SK-N-DZ (cell line): ENCODE data around the gene SERPINE2. TPM values are rescaled to one million over a fixed set of nuclear protein-coding genes. Genes with fewer than 3 reads are reported as not detected.

Experiments used
- DNase-seq: peaks from one replicate; pipeline ENCODE4 v3.0.0-alpha.2; 2015; ENCODE audit warnings: low spot score
- polyA plus RNA-seq, 2 experiments: library from polyadenylated mRNA; depleted of rRNA; stranded (reverse); fragments of >200 nt; gene quantifications; 2 replicates each; pipeline ENCODE4 v1.2.3, GENCODE V29; 2014

Gene SERPINE2, protein sequence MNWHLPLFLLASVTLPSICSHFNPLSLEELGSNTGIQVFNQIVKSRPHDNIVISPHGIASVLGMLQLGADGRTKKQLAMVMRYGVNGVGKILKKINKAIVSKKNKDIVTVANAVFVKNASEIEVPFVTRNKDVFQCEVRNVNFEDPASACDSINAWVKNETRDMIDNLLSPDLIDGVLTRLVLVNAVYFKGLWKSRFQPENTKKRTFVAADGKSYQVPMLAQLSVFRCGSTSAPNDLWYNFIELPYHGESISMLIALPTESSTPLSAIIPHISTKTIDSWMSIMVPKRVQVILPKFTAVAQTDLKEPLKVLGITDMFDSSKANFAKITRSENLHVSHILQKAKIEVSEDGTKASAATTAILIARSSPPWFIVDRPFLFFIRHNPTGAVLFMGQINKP
- 34.0 and 37.0 TPM in 2 replicates for polyA plus RNA-seq (2014; cell fraction: cytosol; rRNA removed)
- 18.4 and 22.0 TPM in 2 replicates for polyA plus RNA-seq (2014; cell fraction: nucleus; rRNA removed)

DNA sequence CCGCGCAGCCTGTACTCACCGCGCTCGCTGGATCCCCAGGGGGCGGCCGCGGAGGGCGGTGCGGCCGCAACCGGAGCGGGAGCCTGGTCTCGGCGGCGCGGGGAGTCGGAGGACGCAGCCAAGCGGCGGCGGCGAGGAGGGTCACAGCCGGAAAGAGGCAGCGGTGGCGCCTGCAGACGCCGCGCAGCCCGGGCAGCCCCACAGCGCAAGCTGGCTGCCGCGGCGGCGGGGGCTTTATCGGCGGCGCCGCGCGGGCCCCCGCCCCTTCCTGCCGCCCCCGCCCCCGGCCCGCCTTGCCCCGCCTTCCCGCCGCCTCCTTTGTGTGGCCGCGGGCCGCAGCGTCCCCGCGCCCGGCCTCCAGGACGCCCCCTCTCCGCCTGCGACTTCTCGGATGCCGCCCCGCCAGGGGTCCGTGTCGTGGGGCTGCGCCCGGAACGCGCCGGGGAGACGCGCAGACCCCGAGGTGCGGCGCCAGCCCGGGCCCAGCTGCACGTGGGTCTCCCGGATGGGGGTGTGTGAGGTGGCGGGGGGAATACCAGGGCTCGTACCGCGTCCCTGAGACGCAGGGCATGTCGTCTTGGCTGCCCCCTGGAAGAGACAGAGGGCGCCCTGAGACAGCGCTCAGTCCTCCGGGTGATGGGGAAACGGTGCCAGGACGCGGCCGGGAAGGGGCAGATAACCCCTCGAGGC, at the start of gene SERPINE2:
Gene SERPINE2 (minus strand): TSS at position 207 of the 690 bp plus-strand sequence. CDS start 37,386 bp downstream, outside the sequence.
- DNase-seq: peak; percentile 78

DNA sequence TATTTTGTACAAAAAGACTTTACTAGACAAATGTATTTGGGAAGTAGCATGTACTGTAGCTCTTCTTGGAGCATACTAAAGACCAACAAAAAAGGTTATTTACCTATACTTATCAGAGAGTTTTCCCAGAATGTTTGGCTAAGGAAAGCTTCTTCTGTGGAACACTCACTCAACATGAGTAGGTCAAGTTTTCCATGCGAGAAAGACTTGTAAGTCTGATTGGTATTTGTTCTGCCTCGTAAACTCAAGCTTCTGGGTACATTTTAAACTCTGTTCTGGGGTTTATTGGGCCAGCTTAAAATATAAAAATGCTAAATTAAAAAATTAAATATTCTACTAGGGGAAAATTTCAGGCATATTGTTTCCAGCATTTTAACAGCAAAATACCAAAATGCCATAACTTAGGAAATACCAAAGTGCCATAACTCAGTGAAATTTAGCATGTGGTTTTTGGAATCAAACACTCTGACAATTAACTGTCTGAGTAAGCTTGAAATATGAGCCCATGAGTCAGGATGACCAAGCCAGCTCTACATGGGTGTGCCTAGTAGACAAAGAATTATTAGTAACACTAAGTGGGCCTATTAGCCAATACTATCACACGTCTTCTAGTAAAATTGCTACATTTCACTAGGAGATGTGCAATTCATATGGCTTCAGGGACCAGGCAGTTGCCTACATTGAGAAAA, 47.3 kb upstream of the SERPINE2 start:
- no peak for DNase-seq

GRCh38 chr2:224085811-224086210, 46.7 kb upstream of the SERPINE2 start:
- DNase-seq: no peak

DNA sequence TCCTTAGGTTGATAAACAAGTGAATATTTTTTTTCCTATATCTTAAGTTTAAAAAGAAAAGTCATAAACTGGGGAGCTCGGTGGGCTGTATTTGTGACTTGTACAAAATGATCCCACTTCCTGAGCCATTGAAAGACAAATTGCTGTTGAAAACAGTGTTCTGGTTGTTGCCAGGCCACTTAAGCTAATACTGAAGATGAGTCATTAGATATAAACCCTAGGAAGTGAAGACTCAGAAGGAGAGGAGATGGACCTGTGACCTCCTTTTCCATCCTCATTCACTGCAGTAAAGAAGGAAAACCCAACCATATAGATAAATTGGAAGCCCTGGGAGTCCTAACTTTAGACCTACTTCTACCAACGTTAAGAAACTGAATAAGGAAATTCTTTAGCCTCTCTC, 46.2 kb upstream of the SERPINE2 start:
- DNase-seq: no peak

DNA sequence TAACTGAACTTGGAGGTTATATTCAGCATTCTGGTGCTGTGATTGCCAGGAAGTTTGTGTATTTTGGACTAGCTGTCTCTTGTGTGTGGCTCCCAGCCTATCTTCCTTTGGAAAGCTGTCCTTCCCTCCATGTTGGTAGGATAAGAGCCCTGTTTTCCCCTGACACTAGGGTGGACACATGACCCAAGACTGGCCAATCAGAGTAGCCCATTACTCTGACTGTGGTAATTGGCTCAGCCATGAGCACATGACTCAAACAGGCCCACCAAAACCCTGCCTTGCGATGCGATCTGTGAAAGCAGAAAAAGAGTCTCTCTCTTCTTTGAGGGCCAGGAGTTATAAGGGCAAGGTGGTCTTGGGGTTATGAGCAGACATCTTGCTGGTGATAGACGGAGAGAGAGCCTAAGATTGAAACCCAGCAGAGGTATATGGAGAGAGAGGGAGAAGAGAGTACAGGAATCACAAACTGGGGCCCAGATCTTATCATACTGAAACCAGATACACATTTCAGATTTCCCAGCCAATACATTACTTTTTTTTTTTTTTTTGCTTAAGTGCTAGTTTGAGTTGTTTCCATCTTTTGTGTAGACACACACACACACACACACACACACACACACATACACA, 45.3 kb upstream of the SERPINE2 start:
- DNase-seq: peak; percentile 22

DNA sequence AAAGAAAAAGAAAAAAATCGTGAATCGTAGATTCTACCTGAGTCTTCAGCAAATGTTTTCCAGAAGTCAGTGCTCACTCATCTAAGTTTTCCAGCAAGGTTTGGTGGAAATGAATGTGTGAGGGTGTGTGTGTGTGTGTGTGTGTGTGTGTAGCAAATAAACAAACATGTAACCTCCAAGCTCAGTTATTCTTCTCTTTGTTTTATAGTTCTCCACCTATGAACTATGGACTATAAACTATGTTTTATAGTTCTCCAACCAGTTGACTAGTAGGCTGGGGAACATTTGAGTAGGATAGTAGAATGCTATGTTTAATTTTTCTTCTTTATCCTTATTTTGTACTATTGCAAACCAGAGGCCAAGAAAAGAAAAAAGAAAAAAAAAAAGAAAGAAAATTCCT, 44.6 kb upstream of the SERPINE2 start:
- DNase-seq: no peak

- no peak for DNase-seq
These were observed 39.6 kb upstream of the SERPINE2 start for GRCh38 chr2:224078656-224079055.

GRCh38 chr2:224077773-224078507, 38.9 kb upstream of the SERPINE2 start:
- no peak for DNase-seq

DNA sequence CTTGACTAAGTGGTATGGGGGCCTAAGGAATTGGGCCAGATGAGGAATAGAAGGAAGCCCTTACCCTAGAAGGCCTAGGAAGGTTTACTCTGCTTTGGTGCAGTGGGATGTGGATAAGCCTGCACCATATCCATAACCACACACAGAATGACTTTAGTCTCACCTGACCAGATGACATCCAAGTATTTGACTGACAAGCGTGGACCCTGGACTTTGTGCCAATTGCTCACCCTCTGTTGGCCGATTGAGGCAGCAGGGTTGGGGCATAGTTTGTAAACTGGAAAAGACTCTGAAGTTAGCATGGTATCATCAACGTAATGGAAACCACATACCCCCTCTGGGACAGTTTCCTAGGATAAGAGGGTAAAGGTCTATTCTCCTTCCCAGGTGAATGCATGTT, 36.5 kb upstream of the SERPINE2 start:
- DNase-seq: no peak

DNA sequence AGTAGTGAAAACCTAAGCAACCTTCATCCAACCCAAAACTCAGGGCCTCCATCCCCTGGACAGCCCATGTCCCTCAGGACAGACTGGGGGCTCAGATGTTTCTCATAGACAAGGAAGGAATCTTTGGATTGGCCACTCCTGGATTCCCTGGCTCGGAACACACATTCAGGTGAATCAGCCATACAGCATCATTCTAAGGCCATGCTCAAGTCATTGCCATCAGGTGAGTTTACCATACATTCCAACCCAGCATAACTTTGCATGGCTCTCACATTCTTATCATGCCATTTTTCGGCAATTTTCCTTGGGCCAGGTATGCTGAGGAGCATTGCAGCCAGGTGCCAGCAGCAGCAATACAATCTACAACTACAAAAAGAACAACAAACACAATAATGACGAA, 34.6 kb upstream of the SERPINE2 start:
- no peak for DNase-seq

DNA sequence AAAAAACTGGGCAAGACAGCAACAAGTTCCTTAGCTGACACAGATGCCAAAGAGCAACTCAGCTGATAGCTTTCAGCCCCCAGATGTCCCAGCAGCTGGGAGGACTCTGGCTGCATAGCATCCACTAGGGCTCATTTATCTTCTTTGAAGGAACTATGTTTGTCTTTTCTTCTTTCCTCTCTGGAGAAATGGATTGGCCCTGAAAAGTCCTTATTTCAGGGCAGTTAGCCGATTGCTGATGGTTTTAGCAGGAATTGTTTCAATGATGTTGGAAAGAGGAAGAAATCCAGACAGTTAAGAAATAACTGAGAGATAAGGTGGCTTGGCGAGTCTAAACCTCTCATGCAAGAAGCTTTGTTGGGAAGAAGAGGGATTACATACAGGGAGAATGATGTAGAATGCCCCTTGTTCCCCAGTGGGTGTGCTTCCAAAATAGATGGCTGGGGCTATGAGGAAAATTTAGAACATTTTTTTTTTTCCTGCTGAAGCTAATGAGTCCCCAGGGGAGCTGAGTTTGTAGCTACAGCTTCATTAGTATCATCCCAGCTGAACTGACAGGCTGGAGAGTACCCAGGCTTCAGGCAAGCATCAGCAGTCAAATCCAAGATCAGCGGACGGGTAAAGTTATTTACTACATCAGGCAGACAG, 33.6 kb upstream of the SERPINE2 start:
- DNase-seq: no peak

GRCh38 chr2:224069172-224069571, 30.1 kb upstream of the SERPINE2 start:
- DNase-seq: no peak

- DNase-seq: no peak
These were observed 24.2 kb upstream of the SERPINE2 start for GRCh38 chr2:224063298-224063648.

DNA sequence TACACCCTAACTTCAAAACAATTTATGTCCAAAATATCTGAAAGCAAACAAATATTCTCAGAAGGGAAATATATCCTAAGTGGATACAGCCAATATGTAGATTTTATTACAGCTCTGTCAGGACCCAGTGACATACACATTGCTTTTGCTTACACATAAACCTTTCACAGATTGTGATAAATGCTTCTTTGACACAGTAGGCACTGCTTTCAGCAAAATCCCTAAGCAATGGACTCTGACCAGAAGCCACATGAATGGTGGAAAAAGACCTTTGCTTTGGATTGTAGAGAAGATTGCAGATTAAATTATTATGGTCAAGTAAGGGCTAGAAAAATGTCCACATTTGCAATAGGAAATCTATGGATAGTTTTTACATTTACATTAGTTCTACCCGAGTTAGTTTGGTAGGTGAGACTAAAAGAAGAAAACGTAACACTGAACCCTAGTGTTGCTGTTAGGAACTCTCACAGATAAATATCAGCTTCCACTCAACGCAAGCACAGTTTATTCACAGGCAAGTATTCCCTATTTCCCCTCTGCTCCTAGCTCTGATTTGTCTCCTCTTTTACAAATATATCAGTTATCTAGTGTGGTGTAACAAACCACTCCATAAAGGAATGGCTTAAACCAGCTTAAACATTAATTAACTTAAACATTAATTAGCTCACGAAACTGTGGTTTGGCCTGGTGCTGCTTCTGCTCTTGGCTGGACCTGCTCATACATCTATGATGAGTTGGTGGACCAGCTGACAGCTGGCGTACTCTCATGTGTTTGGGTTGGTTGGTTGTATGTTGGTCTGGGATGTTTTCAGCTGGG, 23.6 kb upstream of the SERPINE2 start:
- DNase-seq: no peak

DNA sequence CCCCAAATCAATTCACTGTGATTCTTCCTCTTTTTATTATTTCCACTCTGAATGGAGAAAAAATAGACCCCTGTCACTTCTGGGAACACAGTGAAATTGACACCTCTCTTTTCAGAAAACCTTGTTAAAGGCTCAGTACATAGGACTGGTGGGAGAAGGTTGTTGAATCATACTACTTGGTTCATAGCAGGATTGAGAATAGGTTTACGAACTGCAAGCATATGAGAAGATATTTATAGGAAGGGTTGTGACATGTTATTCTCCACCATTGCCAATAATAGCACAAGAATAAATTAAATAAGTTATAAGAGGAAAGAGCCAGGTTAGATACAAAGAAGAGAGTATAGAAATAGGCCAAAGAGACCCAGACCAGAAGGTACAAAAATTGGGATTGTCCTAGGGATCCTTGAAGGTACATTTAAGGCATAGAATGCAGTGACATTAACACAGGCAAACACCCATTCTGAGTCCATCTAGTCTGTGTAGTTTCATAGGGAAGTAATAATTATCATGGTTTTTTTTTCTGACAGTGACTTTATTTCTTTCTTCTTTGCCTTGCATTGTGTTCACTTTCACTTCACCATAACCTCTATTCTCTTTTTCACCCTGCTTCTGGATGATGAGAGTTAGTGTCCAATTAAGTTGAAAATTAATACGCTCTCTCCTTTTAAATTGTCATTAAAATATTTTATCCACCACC, 21.8 kb upstream of the SERPINE2 start:
- DNase-seq: no peak

- no peak for DNase-seq
These were observed 20.1 kb upstream of the SERPINE2 start for GRCh38 chr2:224059178-224059577.

DNA sequence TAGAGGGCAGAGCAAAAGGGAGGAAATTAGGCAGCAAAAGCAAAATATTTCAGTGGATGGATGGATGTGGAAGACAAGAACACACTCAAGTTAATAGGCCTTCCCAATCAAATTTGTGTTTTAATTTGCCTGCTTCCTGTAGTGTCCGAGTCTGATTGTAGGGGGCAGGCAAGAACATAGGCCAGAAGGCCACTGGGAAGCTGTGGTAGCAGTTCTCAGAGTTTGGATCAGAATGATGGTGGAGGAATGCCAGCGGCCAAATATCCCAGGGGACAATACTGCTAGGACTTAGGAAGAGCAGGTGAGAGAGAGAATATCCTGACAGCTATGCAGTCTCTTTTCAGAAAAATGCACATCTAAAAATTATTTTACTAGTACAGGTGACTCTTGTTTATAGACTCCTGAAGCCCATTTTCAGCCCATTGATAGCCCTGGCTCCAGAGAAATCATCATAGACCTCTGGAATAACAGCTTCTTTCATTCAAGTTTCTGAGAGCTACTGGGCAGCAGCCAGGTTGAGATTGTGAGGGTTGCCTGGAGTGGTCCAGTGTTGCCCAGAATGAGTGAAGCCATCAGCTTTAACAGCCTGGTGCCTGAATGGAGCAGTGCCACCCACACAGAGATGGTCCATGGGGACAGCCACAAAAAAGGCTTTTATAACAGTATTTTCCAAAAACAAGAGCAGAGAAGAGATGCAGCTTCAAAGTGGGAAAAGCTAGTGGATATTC, 19.1 kb upstream of the SERPINE2 start:
- no peak for DNase-seq

DNA sequence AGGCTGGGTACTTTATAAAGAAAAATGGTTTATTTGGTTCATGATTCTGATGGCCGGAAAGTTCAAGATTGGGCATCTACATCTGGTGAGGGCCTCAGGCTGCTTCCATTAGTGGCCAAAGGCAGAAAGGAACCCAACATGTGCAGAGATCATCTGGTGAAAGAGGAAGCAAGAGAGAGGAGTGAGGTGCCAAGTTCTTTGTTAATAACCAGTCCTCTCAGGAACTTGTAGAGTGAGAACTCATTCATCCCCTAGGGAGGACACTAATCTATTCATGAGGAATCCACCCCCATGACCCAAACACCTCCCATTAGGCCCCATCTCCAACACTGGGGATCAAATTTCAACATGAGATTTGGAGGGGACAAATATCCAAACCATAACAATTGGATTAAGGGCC, 17.8 kb upstream of the SERPINE2 start:
- DNase-seq: no peak
